Glutamatergic neuron (in vitro differentiated cells): Measurements from ENCODE around the gene TCF12. TPM values are rescaled to one million over a fixed set of nuclear protein-coding genes. Genes with fewer than 3 reads are reported as not detected.

ENCODE experiments used
- DNase-seq: peaks from one replicate; pipeline ENCODE4 v3.0.0; 2022
- H3K27ac Mint-ChIP-seq: one replicate; pipeline ENCODE4 v1.8.0; 2020; ENCODE audit warnings: mild to moderate bottlenecking, mixed read lengths, inconsistent platforms; ENCODE audit not compliant: unreplicated experiment
- H3K27me3 Mint-ChIP-seq: one replicate; pipeline ENCODE4 v1.8.0; 2020; ENCODE audit warnings: mild to moderate bottlenecking, moderate library complexity, mixed read lengths, inconsistent platforms; ENCODE audit not compliant: unreplicated experiment
- H3K36me3 Mint-ChIP-seq: one replicate; pipeline ENCODE4 v1.8.0; 2020; ENCODE audit warnings: mild to moderate bottlenecking, mixed read lengths, inconsistent platforms; ENCODE audit not compliant: unreplicated experiment
- H3K4me1 Mint-ChIP-seq: one replicate; pipeline ENCODE4 v1.8.0; 2020; ENCODE audit warnings: mild to moderate bottlenecking, low read depth, mixed read lengths, inconsistent platforms; ENCODE audit not compliant: unreplicated experiment
- H3K4me3 Mint-ChIP-seq: one replicate; pipeline ENCODE4 v1.8.0; 2020; ENCODE audit warnings: mild to moderate bottlenecking, mixed read lengths, inconsistent platforms; ENCODE audit not compliant: unreplicated experiment
- H3K9me3 Mint-ChIP-seq: one replicate; pipeline ENCODE4 v1.8.0; 2020; ENCODE audit warnings: mild to moderate bottlenecking, moderate library complexity, mixed read lengths, inconsistent platforms; ENCODE audit not compliant: unreplicated experiment
- total RNA-seq: library from RNA; stranded (reverse); fragmentation: NEBNext Ultra II Directional; extraction: Animal tissue kit (Norgen Biotek cat#: 25700); gene quantifications from one replicate; pipeline ENCODE4 v1.2.1, GENCODE V29; 2021; ENCODE audit not compliant: unreplicated experiment
- TF ChIP-seq, protein P1 (sequence below): fragments of 200-600 bp; sonication (generic); IDR thresholded peaks from one replicate; pipeline ENCODE4 v1.5.0; 2021; ENCODE audit not compliant: partially characterized antibody, unreplicated experiment

The TCF12 gene
- total RNA-seq, 1 donor from 2014 or later, result 140 TPM

DNA sequence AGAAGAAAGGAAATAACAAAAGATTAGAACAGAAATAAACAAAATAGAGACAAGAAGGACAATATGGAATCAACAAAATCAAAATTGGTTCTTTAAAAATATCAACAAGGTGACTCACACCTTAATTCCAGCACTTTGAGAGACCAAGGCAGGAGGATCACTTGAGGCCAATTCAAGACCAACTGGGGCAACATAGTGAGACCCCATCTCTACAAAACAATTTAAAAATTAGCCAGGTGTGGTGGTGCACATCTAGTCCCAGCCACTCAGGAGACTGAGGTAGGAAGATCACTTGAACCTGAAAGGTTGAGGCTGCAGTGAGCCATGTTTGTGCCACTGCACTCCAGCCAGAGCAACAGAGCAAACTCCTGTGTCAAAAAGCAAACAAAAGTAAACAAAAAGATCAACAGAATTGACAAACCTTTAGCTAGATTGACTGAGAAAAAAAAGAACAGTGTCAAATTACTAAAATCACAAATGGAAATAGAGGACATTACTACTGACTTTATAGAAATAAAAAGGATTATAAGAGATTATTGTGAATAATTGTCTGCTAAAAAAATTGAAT is 267.1 kb downstream of the TCF12 start:
- TF ChIP-seq, protein P1, sequence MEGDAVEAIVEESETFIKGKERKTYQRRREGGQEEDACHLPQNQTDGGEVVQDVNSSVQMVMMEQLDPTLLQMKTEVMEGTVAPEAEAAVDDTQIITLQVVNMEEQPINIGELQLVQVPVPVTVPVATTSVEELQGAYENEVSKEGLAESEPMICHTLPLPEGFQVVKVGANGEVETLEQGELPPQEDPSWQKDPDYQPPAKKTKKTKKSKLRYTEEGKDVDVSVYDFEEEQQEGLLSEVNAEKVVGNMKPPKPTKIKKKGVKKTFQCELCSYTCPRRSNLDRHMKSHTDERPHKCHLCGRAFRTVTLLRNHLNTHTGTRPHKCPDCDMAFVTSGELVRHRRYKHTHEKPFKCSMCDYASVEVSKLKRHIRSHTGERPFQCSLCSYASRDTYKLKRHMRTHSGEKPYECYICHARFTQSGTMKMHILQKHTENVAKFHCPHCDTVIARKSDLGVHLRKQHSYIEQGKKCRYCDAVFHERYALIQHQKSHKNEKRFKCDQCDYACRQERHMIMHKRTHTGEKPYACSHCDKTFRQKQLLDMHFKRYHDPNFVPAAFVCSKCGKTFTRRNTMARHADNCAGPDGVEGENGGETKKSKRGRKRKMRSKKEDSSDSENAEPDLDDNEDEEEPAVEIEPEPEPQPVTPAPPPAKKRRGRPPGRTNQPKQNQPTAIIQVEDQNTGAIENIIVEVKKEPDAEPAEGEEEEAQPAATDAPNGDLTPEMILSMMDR, result no peak
- peaks cover 7% of the 10 kb centered on the region for H3K9me3 Mint-ChIP-seq
- H3K27me3 Mint-ChIP-seq, result no peaks in the 10 kb centered on the region
- H3K4me3 Mint-ChIP-seq, result no peak overlapping the region
- H3K4me1 Mint-ChIP-seq, result peaks cover 42% of the 10 kb centered on the region
- no peak for DNase-seq
- no peaks in the 10 kb centered on the region for H3K36me3 Mint-ChIP-seq
- peak overlapping the region; percentile 62 for H3K27ac Mint-ChIP-seq

DNA sequence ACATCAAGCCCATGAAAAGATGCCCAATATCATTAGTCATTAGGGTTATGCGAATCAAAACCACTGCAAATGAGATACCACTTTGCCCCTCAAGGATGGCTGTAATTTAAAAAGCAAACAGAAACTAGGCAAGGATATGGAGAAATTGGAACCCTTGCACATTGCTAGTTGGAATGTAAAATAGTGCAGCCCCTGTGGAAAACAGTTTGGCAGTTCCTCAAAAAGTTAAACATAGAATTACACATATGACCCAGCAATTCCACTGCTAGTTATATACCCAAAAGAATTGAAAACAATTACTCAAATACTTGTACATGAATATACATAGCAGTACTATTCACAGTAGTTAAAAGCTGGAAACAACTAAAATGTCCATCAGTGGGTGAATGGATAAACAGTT is 271.0 kb downstream of the TCF12 start:
- no peaks in the 10 kb centered on the region for H3K27me3 Mint-ChIP-seq
- H3K27ac Mint-ChIP-seq, result no peak overlapping the region
- no peak for DNase-seq
- H3K9me3 Mint-ChIP-seq, result peaks cover 6% of the 10 kb centered on the region
- TF ChIP-seq, protein P1, result no peak
- H3K4me1 Mint-ChIP-seq, result peaks cover 25% of the 10 kb centered on the region
- H3K36me3 Mint-ChIP-seq, result no peaks in the 10 kb centered on the region
- H3K4me3 Mint-ChIP-seq, result no peak overlapping the region

DNA sequence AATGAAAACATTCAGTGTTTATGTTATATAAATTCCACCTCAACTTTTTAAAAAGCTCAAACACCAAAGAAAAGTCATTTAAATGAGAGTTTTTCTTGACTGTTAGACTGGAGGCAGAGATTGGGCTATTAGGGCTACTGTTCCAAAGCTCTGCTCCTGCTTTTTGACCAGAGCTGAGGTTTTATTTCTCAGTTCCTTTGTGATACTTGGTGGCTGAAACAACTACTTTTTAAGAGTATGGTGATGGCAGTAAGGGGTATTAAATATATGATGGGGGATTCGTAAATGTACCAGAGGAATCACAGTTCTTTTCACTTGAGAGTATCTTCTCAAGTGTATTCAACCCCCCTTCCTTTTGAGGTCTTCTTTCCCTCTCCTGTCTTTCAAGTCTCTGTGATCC is 271.8 kb downstream of the TCF12 start:
- no peaks in the 10 kb centered on the region for H3K36me3 Mint-ChIP-seq
- peaks cover 6% of the 10 kb centered on the region for H3K9me3 Mint-ChIP-seq
- TF ChIP-seq, protein P1, result no peak
- peaks cover 21% of the 10 kb centered on the region for H3K4me1 Mint-ChIP-seq
- H3K27me3 Mint-ChIP-seq, result no peaks in the 10 kb centered on the region
- no peak overlapping the region for H3K4me3 Mint-ChIP-seq
- no peak overlapping the region for H3K27ac Mint-ChIP-seq
- DNase-seq, result no peak

DNA sequence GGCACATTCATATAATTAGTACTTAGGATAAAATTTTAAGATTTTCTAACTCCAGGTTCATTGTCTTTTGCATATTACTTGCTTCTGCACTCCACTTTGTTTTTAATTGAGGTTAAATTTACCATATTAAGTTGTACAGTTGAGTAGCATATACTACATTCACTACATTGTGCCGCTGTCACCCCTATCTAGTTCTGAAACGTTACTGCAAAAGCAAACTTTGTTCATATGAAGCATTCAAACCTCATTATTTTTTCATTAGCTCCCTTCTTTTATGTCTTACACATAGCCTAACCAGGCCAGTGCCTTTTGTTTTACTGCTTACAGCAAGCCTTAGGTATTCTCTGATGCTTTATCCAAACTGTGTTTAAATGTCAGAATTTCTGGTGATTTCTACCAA is 274.7 kb downstream of the TCF12 start:
- H3K27me3 Mint-ChIP-seq, result no peaks in the 10 kb centered on the region
- TF ChIP-seq, protein P1, result no peak
- H3K9me3 Mint-ChIP-seq, result peaks cover 3% of the 10 kb centered on the region
- H3K36me3 Mint-ChIP-seq, result no peaks in the 10 kb centered on the region
- H3K4me3 Mint-ChIP-seq, result no peak overlapping the region
- peaks cover 25% of the 10 kb centered on the region for H3K4me1 Mint-ChIP-seq
- H3K27ac Mint-ChIP-seq, result no peak overlapping the region
- no peak for DNase-seq

DNA sequence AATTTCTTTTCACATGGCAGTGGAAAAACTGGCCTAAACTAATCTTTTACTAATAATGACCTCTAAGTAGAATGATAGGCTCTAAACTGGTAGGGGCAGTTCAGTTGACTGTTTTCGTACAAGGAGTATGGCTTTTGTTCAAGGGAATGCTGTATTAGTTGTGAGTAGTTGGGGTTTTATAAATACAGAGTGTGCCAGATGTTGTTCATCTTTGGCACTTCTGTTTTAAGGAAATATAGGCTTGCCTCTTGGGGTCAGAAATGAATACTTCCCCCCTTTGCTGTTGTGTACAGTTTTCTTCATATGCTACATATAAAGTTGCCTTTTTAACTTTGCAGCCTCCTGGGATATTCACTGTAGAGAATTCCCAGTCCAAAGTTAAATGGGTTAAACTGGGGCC is 276.9 kb downstream of the TCF12 start:
- no peak overlapping the region for H3K4me3 Mint-ChIP-seq
- peaks cover 3% of the 10 kb centered on the region for H3K27me3 Mint-ChIP-seq
- TF ChIP-seq, protein P1, result no peak
- no peak for DNase-seq
- H3K36me3 Mint-ChIP-seq, result no peaks in the 10 kb centered on the region
- H3K4me1 Mint-ChIP-seq, result peaks cover 29% of the 10 kb centered on the region
- H3K9me3 Mint-ChIP-seq, result peaks cover 5% of the 10 kb centered on the region
- no peak overlapping the region for H3K27ac Mint-ChIP-seq
